ENCODE measurements around the gene PHGDH. TPM values are rescaled to one million over a fixed set of nuclear protein-coding genes. Genes with fewer than 3 reads are reported as not detected.

Gene PHGDH
- total and polyA plus RNA-seq, 2 donors from 2014 or later = 71.9 to 126 TPM

GRCh38 chr1:119715542-119715941 lies 3.8 kb downstream of the PHGDH start:
- Histone ChIP-seq H3K36me3 (ENCODE audit: control insufficient read depth in 2 of 3, insufficient read depth in 3 of 3, low read length in 3 of 3) (no peaks in the 10 kb centered on the region), H3K4me1 (ENCODE audit: control insufficient read depth in 2 of 3, insufficient read depth in 2 of 3, low read depth in 1 of 3, low read length in 3 of 3) (peaks cover 0 to 33% (median 14%) of the 10 kb centered on the region in 3 donors), H3K4me3 (ENCODE audit: low read length in 3 of 3) (peak overlapping the region in 1 of 3 donors; percentile 28), H3K27ac (ENCODE audit: low read depth in 2 of 2, low read length in 2 of 2) (no peak overlapping the region), H3K9me3 (ENCODE audit: control insufficient read depth in 2 of 3, insufficient read depth in 1 of 3, low read length in 3 of 3) (no peaks in the 10 kb centered on the region), H3K9ac (ENCODE audit: low read length in 3 of 3) (no peak overlapping the region), H3K27me3 (ENCODE audit: control insufficient read depth, insufficient read depth, low read length) (no peaks in the 10 kb centered on the region)
- DNase-seq = peak in 4 of 5 donors; percentile 83 to 94 (median 88)
- peak; percentile 8 for TF ChIP-seq CTCF (IDR thresholded peaks at IDR 0.05; ENCODE audit: borderline replicate concordance, extremely low read depth, insufficient read depth)
- intact Hi-C loops (cut with DNase I) = no loop called here
- no peak for FAIRE-seq

- peak overlapping the region in 1 of 2 donors; percentile 43 for H3K27ac ChIP-seq (ENCODE audit: low read depth in 2 of 2, low read length in 2 of 2)
- peaks cover 0 to 38% (median 16%) of the 10 kb centered on the region in 3 donors for H3K4me1 ChIP-seq (ENCODE audit: control insufficient read depth in 2 of 3, insufficient read depth in 2 of 3, low read depth in 1 of 3, low read length in 3 of 3)
- intact Hi-C loops (cut with DNase I) = no loop called here
- no peak for TF ChIP-seq CTCF (IDR thresholded peaks at IDR 0.05; ENCODE audit: borderline replicate concordance, extremely low read depth, insufficient read depth)
- H3K9me3 ChIP-seq (ENCODE audit: control insufficient read depth in 2 of 3, insufficient read depth in 1 of 3, low read length in 3 of 3) = no peaks in the 10 kb centered on the region
- FAIRE-seq (no peak), DNase-seq (peak in 1 of 5 donors; percentile 9)
- peaks cover 0 to 2% (median 0%) of the 10 kb centered on the region in 3 donors for H3K36me3 ChIP-seq (ENCODE audit: control insufficient read depth in 2 of 3, insufficient read depth in 3 of 3, low read length in 3 of 3)
- no peak overlapping the region for H3K9ac ChIP-seq (ENCODE audit: low read length in 3 of 3)
- H3K4me3 ChIP-seq (ENCODE audit: low read length in 3 of 3) = no peak overlapping the region
- H3K27me3 ChIP-seq (ENCODE audit: control insufficient read depth, insufficient read depth, low read length) = no peaks in the 10 kb centered on the region
These were observed 6.7 kb downstream of the PHGDH start for GRCh38 chr1:119718409-119718808.

- H3K27me3 ChIP-seq (ENCODE audit: control insufficient read depth, insufficient read depth, low read length) = no peaks in the 10 kb centered on the region
- H3K9ac ChIP-seq (ENCODE audit: low read length in 3 of 3) = no peak overlapping the region
- no peak overlapping the region for H3K4me3 ChIP-seq (ENCODE audit: low read length in 3 of 3)
- DNase-seq = peak in 2 of 5 donors; percentile 42 to 50
- intact Hi-C loops (cut with DNase I) = no loop called here
- TF ChIP-seq CTCF (IDR thresholded peaks at IDR 0.05; ENCODE audit: borderline replicate concordance, extremely low read depth, insufficient read depth) = no peak
- peaks cover 0 to 2% (median under 1%) of the 10 kb centered on the region in 3 donors for H3K36me3 ChIP-seq (ENCODE audit: control insufficient read depth in 2 of 3, insufficient read depth in 3 of 3, low read length in 3 of 3)
- H3K9me3 ChIP-seq (ENCODE audit: control insufficient read depth in 2 of 3, insufficient read depth in 1 of 3, low read length in 3 of 3) = no peaks in the 10 kb centered on the region
- peak overlapping the region in 1 of 2 donors; percentile 43 for H3K27ac ChIP-seq (ENCODE audit: low read depth in 2 of 2, low read length in 2 of 2)
- H3K4me1 ChIP-seq (ENCODE audit: control insufficient read depth in 2 of 3, insufficient read depth in 2 of 3, low read depth in 1 of 3, low read length in 3 of 3) = peaks cover 0 to 34% (median 16%) of the 10 kb centered on the region in 3 donors
- FAIRE-seq = no peak
These were observed 7.2 kb downstream of the PHGDH start for GRCh38 chr1:119718972-119719371.

All from kidney (tissue), 14 donors.